Smooth muscle cell (in vitro differentiated cells): Measurements from ENCODE around the gene LRBA. TPM values are rescaled to one million over a fixed set of nuclear protein-coding genes. Genes with fewer than 3 reads are reported as not detected.

Experiments
- DNase-seq: peaks from one replicate; lab custom pipeline; 2025; ENCODE audit not compliant: unreplicated experiment; lab: John Stamatoyannopoulos, UW
- H2AFZ ChIP-seq: fragments of 200-600 bp; sonication (generic); 2 replicates; pipeline ENCODE4 v1.6.0; 2016; ENCODE audit warnings: antibody characterized with exemption, low read depth, mild to moderate bottlenecking
- H3F3A ChIP-seq: fragments of 200-600 bp; sonication (generic); 2 replicates; pipeline ENCODE4 v1.6.0; 2017; ENCODE audit warnings: antibody characterized with exemption, low read depth
- H3K27ac ChIP-seq: fragments of 200-600 bp; sonication (generic); 2 replicates; pipeline ENCODE4 v1.5.1; 2016; ENCODE audit warnings: low read depth, mild to moderate bottlenecking
- H3K27me3 ChIP-seq: fragments of 200-600 bp; sonication (generic); 2 replicates; pipeline ENCODE4 v1.6.1; 2016; ENCODE audit warnings: low read depth, mild to moderate bottlenecking
- H3K36me3 ChIP-seq: fragments of 200-600 bp; sonication (generic); 2 replicates; pipeline ENCODE4 v1.5.1; 2016; ENCODE audit warnings: low read depth
- H3K4me1 ChIP-seq: fragments of 200-600 bp; sonication (generic); 2 replicates; pipeline ENCODE4 v1.5.1; 2016; ENCODE audit warnings: low read depth
- H3K4me2 ChIP-seq: fragments of 200-600 bp; sonication (generic); 2 replicates; pipeline ENCODE4 v1.6.0; 2016; ENCODE audit warnings: mild to moderate bottlenecking
- H3K4me3 ChIP-seq: fragments of 200-600 bp; sonication (generic); 2 replicates; pipeline ENCODE4 v1.5.1; 2016; ENCODE audit warnings: mild to moderate bottlenecking
- H3K79me2 ChIP-seq: fragments of 200-600 bp; sonication (generic); 2 replicates; pipeline ENCODE4 v1.6.0; 2016; ENCODE audit warnings: low read depth, mild to moderate bottlenecking
- H3K9ac ChIP-seq: fragments of 200-600 bp; sonication (generic); 2 replicates; pipeline ENCODE4 v1.6.0; 2016; ENCODE audit warnings: low read depth
- H3K9me3 ChIP-seq: fragments of 200-600 bp; sonication (generic); replicated peaks from 2 replicates; pipeline ENCODE4 v1.5.1; 2016; ENCODE audit warnings: low read depth
- H4K20me1 ChIP-seq: fragments of 200-600 bp; sonication (generic); 2 replicates; pipeline ENCODE4 v1.6.0; 2016; ENCODE audit warnings: low read depth
- CTCF ChIP-seq: fragments of 200-600 bp; sonication (generic); IDR thresholded peaks from 2 replicates; pipeline ENCODE4 v1.5.1; 2017; ENCODE audit warnings: borderline replicate concordance, mild to moderate bottlenecking, antibody characterized with exemption; ENCODE audit not compliant: insufficient read depth, poor library complexity, severe bottlenecking
- WGBS: methylation state at CpG from one replicate; pipeline ENCODE4 v1.1.7; 2016; ENCODE audit warnings: low lambda C conversion rate; 5-methylcytosine and 5-hydroxymethylcytosine counted together
- polyA plus RNA-seq: library from polyadenylated mRNA; unstranded; fragments of >200 nt; fragmentation: Nextera tagmentation; extraction: Ambion mirVana; gene quantifications from 2 replicates; pipeline ENCODE4 v1.2.1, GENCODE V29; 2016
- total RNA-seq: library from RNA; depleted of rRNA; stranded (reverse); fragments of >200 nt; gene quantifications from 2 replicates; pipeline ENCODE4 v1.2.3, GENCODE V29; 2014

LRBA gene
- total and polyA plus RNA-seq, 2 experiments from 2014 or later, result 1.6 to 26.2 TPM

- no peaks in the 10 kb centered on the region for H3K36me3 ChIP-seq
- no peak overlapping the region for H3K27ac ChIP-seq
- no peak overlapping the region for H3K9ac ChIP-seq
- H3F3A ChIP-seq, result no peaks in the 10 kb centered on the region
- peaks cover 58% of the 10 kb centered on the region for H3K4me1 ChIP-seq
- H2AFZ ChIP-seq, result no peak overlapping the region
- no peaks in the 10 kb centered on the region for H4K20me1 ChIP-seq
- H3K9me3 ChIP-seq, result no peaks in the 10 kb centered on the region
- TF ChIP-seq CTCF, result no peak
- WGBS, result 71% methylated on average over 4 of the region's 4 CpGs
- no peak overlapping the region for H3K4me3 ChIP-seq
- no peaks in the 10 kb centered on the region for H3K27me3 ChIP-seq
- no peaks in the 10 kb centered on the region for H3K79me2 ChIP-seq
- H3K4me2 ChIP-seq, result no peak overlapping the region
- no peak for DNase-seq
Observed at GRCh38 chr4:150547154-150547838, 467.8 kb downstream of the LRBA start.

GRCh38 chr4:150546286-150546685 is 468.8 kb downstream of the LRBA start:
- TF ChIP-seq CTCF, result no peak
- WGBS, result 100% methylated on average over 2 of the region's 2 CpGs
- H3K9ac ChIP-seq, result no peak overlapping the region

GRCh38 chr4:150543042-150543441 is 472.0 kb downstream of the LRBA start:
- no peak overlapping the region for H3K4me2 ChIP-seq
- DNase-seq, result no peak
- H3K4me1 ChIP-seq, result peaks cover 66% of the 10 kb centered on the region
- H2AFZ ChIP-seq, result no peak overlapping the region
- no peaks in the 10 kb centered on the region for H3K27me3 ChIP-seq
- H3K9ac ChIP-seq, result no peak overlapping the region
- H4K20me1 ChIP-seq, result no peaks in the 10 kb centered on the region
- no peaks in the 10 kb centered on the region for H3K36me3 ChIP-seq
- H3K4me3 ChIP-seq, result no peak overlapping the region
- no peaks in the 10 kb centered on the region for H3F3A ChIP-seq
- no peaks in the 10 kb centered on the region for H3K9me3 ChIP-seq
- no peak for TF ChIP-seq CTCF
- WGBS, result 90% methylated on average over 1 of the region's 1 CpG
- no peaks in the 10 kb centered on the region for H3K79me2 ChIP-seq
- H3K27ac ChIP-seq, result no peak overlapping the region

More at GRCh38 chr4:150546286-150546685, 468.8 kb downstream of the LRBA start:
- Histone ChIP-seq H3K27ac (no peak overlapping the region), H3K4me2 (no peak overlapping the region), H3K4me3 (no peak overlapping the region), H2AFZ (no peak overlapping the region), H3K79me2 (no peaks in the 10 kb centered on the region), H3K9me3 (no peaks in the 10 kb centered on the region), H3K4me1 (peaks cover 68% of the 10 kb centered on the region), H3K27me3 (no peaks in the 10 kb centered on the region), H3K36me3 (no peaks in the 10 kb centered on the region), H4K20me1 (no peaks in the 10 kb centered on the region), H3F3A (no peaks in the 10 kb centered on the region)
- DNase-seq, result no peak

- 76% methylated on average over 3 of the region's 3 CpGs for WGBS
- Histone ChIP-seq H3K79me2 (no peaks in the 10 kb centered on the region), H3K4me3 (no peak overlapping the region), H3K9me3 (no peaks in the 10 kb centered on the region), H3K36me3 (no peaks in the 10 kb centered on the region), H3K4me1 (peaks cover 55% of the 10 kb centered on the region), H3K27ac (no peak overlapping the region), H3K4me2 (no peak overlapping the region), H3F3A (no peaks in the 10 kb centered on the region), H2AFZ (no peak overlapping the region), H3K27me3 (no peaks in the 10 kb centered on the region), H3K9ac (no peak overlapping the region), H4K20me1 (no peaks in the 10 kb centered on the region)
- DNase-seq, result no peak
- TF ChIP-seq CTCF, result no peak
Observed at GRCh38 chr4:150541681-150542080, 473.4 kb downstream of the LRBA start.
